Gastroesophageal sphincter (tissue), 4 donors: ENCODE results near the gene BAHCC1. TPM values are rescaled to one million over a fixed set of nuclear protein-coding genes. Genes with fewer than 3 reads are reported as not detected.

Experiments used
- ATAC-seq: fragments of 150-250 bp; one replicate; pipeline ENCODE4 v1.9.1; 2016; ENCODE audit warnings: mild to moderate bottlenecking, moderate library complexity
- H3K27ac ChIP-seq, 4 donors: fragments of 200-600 bp; sonication (generic) in 3 of 4; 1 replicate in 3 of 4; 2 replicates in 1 of 4; pipeline ENCODE4 v1.5.1; 2016 to 2019
- H3K27me3 ChIP-seq: fragments of 200-600 bp; sonication (generic); one replicate; pipeline ENCODE4 v1.5.1; 2019
- H3K36me3 ChIP-seq, 2 donors: fragments of 200-600 bp; sonication (generic); one replicate each; pipeline ENCODE4 v1.5.1; 2019; ENCODE audit warnings: control low read depth in 1 of 2
- H3K4me1 ChIP-seq, 3 donors: fragments of 200-600 bp; sonication (generic); 1 replicate in 2 of 3; 2 replicates in 1 of 3; pipeline ENCODE4 v1.5.1; 2016 to 2019; ENCODE audit warnings: control low read depth in 2 of 3
- H3K4me3 ChIP-seq, 2 donors: fragments of 200-600 bp; sonication (generic); one replicate each; pipeline ENCODE4 v1.5.1; 2019; ENCODE audit warnings: mild to moderate bottlenecking in 1 of 2, moderate library complexity in 1 of 2
- H3K9me3 ChIP-seq, 3 donors: fragments of 200-600 bp; sonication (generic); one replicate each; pipeline ENCODE4 v1.5.1; 2017 to 2019; ENCODE audit warnings: control low read depth in 2 of 3
- EP300 ChIP-seq: sonication (generic); formaldehyde crosslinking; IDR thresholded peaks from one replicate; pipeline ENCODE4 v1.6.1; 2017; ENCODE audit warnings: antibody characterized with exemption, mild to moderate bottlenecking
- POLR2A ChIP-seq, 2 donors: fragments of 450-650 bp; IDR thresholded peaks; one replicate each; pipeline ENCODE4 v1.6.1; 2017; ENCODE audit warnings: antibody characterized with exemption in 2 of 2, mild to moderate bottlenecking in 2 of 2, moderate library complexity in 1 of 2
- POLR2AphosphoS5 ChIP-seq: sonication (generic); formaldehyde crosslinking; IDR thresholded peaks from one replicate; pipeline ENCODE4 v1.6.1; 2017; ENCODE audit warnings: antibody characterized with exemption
- WGBS, 2 donors: methylation state at CpG; one replicate each; pipeline ENCODE4 v1.1.5; 2018; ENCODE audit warnings: low coverage in 1 of 2; 5-methylcytosine and 5-hydroxymethylcytosine counted together
- total RNA-seq, 4 donors: library from RNA; depleted of rRNA; stranded (reverse); fragments of >200 nt; gene quantifications; one replicate each; pipeline ENCODE4 v1.1.0, GENCODE V29; 2016
- TF ChIP-seq, protein P1 (sequence below), 4 experiments: fragments of 200-600 bp in 2 of 4; fragments of 450-650 bp in 2 of 4; sonication (generic) in 1 of 4; IDR thresholded peaks; one replicate each; pipeline ENCODE4 v1.5.1; 2017 to 2019; ENCODE audit warnings: antibody characterized with exemption in 4 of 4, mild to moderate bottlenecking in 2 of 4, moderate library complexity in 2 of 4

The BAHCC1 gene
- total RNA-seq, 4 donors from 2014 or later, result 17.5 to 34.3 (median 19.5) TPM

DNA sequence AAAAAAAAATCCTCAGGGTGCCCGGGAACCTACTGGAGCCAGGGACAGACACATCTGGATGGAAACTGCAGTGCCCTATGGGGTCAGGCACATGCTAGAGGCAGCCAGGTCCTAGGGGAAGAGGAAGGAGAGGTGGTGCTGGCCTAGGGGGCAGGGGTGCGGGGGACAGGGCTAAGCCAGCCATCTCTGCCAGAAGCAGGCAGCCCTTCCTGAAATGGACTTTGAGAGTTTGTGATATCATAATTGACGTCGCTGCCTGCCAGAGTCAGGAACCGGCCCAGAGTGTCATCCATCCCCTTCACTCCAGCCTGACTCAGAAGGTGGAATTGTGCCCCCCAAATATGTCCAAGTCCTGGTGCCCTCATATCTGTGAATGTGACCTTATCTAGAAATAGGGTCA lies 25.0 kb upstream of the BAHCC1 start:
- WGBS, 2 donors, result 67% methylated on average over 1 of the region's 5 CpGs; no CpG with 5 or more reads in 1 of the 2 donors

DNA sequence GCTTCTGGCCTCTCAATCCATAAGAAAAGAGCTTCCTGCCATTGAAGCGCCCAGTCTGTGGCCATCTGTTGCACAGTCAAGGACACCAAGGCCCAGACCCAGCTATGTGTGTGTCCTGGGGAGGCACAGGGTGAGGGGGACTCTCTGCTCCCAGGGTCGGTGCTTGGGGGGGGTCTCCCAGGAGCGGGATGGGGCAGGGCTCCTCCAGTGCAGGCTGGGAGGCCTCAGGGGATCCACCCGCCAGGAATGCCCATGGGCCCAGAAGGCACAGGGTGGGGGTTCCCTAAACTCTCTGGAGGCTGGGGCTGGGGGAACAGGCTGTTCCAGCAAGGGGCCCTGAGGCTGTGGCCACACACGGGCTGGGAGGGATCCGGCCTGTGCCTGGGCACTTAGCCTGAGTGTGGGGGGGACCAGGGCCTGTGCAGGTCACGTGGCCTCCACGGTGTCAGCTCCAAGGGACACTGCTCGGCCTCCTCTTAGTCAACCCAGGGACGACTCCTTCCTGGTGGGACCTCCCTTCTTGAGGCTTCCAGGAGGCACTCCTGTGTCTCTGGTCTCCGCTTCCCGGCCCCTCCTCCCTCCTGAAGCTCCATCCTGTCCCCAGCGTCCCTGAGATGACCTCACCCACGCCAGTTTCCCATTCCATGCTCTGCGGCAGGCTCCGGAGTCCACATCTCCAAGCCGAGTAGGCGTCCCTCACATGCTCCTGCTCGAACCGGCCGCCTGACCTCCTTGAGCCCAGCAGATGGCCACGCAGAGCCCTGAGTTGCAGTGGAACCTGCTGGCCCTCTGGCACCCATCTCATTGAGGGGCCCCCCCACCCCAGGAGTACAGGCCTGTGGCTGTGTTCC lies 23.1 kb upstream of the BAHCC1 start:
- TF ChIP-seq POLR2A (IDR thresholded peaks at IDR 0.05), result no peak
- TF ChIP-seq, protein P1, sequence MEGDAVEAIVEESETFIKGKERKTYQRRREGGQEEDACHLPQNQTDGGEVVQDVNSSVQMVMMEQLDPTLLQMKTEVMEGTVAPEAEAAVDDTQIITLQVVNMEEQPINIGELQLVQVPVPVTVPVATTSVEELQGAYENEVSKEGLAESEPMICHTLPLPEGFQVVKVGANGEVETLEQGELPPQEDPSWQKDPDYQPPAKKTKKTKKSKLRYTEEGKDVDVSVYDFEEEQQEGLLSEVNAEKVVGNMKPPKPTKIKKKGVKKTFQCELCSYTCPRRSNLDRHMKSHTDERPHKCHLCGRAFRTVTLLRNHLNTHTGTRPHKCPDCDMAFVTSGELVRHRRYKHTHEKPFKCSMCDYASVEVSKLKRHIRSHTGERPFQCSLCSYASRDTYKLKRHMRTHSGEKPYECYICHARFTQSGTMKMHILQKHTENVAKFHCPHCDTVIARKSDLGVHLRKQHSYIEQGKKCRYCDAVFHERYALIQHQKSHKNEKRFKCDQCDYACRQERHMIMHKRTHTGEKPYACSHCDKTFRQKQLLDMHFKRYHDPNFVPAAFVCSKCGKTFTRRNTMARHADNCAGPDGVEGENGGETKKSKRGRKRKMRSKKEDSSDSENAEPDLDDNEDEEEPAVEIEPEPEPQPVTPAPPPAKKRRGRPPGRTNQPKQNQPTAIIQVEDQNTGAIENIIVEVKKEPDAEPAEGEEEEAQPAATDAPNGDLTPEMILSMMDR (IDR thresholded peaks at IDR 0.05), result peak in 2 of 4 experiments; percentile 16 to 32
- Histone ChIP-seq H3K27ac (peak overlapping the region in 3 of 4 donors; percentile 53 to 64 (median 54)), H3K9me3 (no peaks in the 10 kb centered on the region), H3K4me1 (peaks cover 0 to 15% (median 9%) of the 10 kb centered on the region in 3 donors), H3K27me3 (no peaks in the 10 kb centered on the region), H3K4me3 (no peak overlapping the region), H3K36me3 (no peaks in the 10 kb centered on the region)
- WGBS, 2 donors, result 86% methylated on average over 5 of the region's 22 CpGs; no CpG with 5 or more reads in 1 of the 2 donors
- ATAC-seq, result peak; percentile 68

More for the DNA sequence above, 25.0 kb upstream of the BAHCC1 start:
- no peak for ATAC-seq
- H3K4me3 ChIP-seq, result no peak overlapping the region
- no peaks in the 10 kb centered on the region for H3K9me3 ChIP-seq
- TF ChIP-seq, protein P1 (IDR thresholded peaks at IDR 0.05), result no peak
- no peak for TF ChIP-seq POLR2AphosphoS5
- TF ChIP-seq EP300, result no peak
- TF ChIP-seq POLR2A (IDR thresholded peaks at IDR 0.05), result no peak
- H3K27ac ChIP-seq, result no peak overlapping the region
- H3K27me3 ChIP-seq, result no peaks in the 10 kb centered on the region
- peaks cover 0 to 30% (median 20%) of the 10 kb centered on the region in 3 donors for H3K4me1 ChIP-seq
- no peaks in the 10 kb centered on the region for H3K36me3 ChIP-seq

DNA sequence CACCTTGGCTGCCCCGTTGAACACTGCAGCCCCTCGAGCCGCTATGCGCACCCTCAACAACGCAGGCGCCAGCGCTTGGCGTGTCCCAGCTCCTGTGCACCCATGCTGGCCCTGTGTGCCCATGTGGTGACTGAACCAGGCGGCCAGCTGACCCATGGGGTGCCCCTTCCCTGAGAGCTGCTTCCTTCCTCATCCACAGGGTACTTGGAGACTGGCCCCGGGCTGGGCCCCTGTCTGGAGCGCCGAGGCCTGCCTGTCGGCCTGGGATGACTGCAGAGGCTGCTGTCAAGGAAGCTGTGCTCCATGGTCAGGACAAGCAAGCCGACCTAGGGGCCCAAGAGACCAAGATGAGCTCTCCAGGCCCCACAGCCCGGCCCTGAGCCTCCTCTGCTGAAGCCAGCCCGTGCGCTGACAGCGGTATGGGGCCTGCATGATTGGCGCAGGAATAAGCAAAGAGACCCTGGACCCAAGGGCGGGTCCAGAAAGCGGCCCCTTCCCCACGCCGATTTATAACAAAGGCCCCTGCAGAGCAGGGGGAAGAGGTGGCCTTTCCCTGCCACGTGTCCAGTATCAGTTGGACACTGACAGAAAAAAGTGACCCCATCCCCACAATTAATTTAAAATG lies 21.6 kb upstream of the BAHCC1 start:
- ATAC-seq, result peak; percentile 33
- Histone ChIP-seq H3K4me3 (no peak overlapping the region), H3K9me3 (no peaks in the 10 kb centered on the region), H3K27ac (no peak overlapping the region), H3K27me3 (no peaks in the 10 kb centered on the region), H3K4me1 (peaks cover 0 to 15% (median 9%) of the 10 kb centered on the region in 3 donors), H3K36me3 (no peaks in the 10 kb centered on the region)
- no peak for TF ChIP-seq EP300
- TF ChIP-seq, protein P1 (IDR thresholded peaks at IDR 0.05), result no peak
- no peak for TF ChIP-seq POLR2A (IDR thresholded peaks at IDR 0.05)
- TF ChIP-seq POLR2AphosphoS5, result no peak
- WGBS, 2 donors, result no CpG with 5 or more reads among the region's 24 CpGs

DNA sequence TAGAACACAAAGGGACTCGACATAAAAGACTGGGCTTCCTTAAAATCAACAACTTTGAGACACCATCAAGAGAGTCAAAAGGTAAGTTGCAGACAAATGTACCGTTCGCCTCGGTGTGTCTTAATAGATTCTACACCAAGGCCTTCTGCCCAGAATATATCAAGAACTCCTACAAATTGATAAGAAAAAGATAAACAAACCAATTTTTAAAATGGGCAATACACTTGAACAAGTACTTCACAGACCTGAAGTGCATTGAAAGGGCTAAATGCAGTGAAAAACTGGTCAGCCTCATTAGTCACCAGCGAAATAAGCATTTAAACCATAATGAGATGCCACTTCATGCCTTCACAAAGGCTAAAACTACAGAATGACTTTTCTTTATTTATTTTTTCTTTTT lies 20.4 kb upstream of the BAHCC1 start:
- Histone ChIP-seq H3K9me3 (no peaks in the 10 kb centered on the region), H3K27ac (no peak overlapping the region), H3K4me1 (peaks cover 0 to 15% (median 9%) of the 10 kb centered on the region in 3 donors), H3K27me3 (no peaks in the 10 kb centered on the region), H3K36me3 (no peaks in the 10 kb centered on the region), H3K4me3 (no peak overlapping the region)
- 94 to 100% methylated on average over 5 of the region's 5 CpGs for WGBS, 2 donors
- no peak for ATAC-seq
- no peak for TF ChIP-seq EP300
- TF ChIP-seq POLR2A (IDR thresholded peaks at IDR 0.05), result no peak
- TF ChIP-seq, protein P1 (IDR thresholded peaks at IDR 0.05), result no peak
- no peak for TF ChIP-seq POLR2AphosphoS5
